Mammary microvascular endothelial cell (primary cell): ENCODE data around the gene PAPPA2. TPM values are rescaled to one million over a fixed set of nuclear protein-coding genes. Genes with fewer than 3 reads are reported as not detected.

Experiments
- total RNA-seq: library from RNA; depleted of rRNA; stranded (reverse); fragments of >200 nt; gene quantifications from 2 replicates; pipeline ENCODE4 v1.2.3, GENCODE V29; 2015

Gene PAPPA2, protein sequence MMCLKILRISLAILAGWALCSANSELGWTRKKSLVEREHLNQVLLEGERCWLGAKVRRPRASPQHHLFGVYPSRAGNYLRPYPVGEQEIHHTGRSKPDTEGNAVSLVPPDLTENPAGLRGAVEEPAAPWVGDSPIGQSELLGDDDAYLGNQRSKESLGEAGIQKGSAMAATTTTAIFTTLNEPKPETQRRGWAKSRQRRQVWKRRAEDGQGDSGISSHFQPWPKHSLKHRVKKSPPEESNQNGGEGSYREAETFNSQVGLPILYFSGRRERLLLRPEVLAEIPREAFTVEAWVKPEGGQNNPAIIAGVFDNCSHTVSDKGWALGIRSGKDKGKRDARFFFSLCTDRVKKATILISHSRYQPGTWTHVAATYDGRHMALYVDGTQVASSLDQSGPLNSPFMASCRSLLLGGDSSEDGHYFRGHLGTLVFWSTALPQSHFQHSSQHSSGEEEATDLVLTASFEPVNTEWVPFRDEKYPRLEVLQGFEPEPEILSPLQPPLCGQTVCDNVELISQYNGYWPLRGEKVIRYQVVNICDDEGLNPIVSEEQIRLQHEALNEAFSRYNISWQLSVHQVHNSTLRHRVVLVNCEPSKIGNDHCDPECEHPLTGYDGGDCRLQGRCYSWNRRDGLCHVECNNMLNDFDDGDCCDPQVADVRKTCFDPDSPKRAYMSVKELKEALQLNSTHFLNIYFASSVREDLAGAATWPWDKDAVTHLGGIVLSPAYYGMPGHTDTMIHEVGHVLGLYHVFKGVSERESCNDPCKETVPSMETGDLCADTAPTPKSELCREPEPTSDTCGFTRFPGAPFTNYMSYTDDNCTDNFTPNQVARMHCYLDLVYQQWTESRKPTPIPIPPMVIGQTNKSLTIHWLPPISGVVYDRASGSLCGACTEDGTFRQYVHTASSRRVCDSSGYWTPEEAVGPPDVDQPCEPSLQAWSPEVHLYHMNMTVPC (N-terminal part only)
- total RNA-seq, result 0.05 and 0.13 TPM in 2 replicates

DNA sequence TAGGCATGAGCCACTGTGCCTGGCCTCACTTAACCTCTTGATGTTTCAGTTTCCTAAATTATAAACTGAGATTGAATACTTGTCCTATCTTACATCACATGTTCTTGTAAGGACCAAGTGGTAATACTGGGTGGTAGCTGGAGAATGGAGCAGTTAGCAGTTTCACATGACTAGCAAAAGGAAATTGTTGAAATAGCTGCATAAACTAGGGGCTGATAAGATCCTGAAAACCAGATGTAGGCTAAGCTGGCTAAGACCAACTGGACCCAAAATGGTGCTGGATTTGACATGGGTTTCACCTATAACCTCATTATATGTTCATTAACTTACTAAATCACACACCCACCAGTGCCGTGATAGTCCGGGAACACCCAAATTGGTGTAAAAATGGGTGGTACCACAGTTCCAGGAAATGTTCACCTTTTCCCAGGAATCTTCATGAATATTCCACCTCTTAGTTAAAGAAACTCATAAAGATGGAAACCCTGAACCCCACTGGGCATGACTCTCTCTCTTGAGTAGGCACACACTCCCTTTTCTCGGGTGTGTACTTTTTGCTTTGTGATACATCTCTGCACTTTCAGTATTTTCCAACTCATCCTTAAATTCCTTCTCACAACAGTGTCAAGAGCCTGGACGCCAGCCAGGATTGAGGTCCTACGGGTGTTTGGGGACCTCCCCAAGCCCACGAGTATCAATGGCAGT, at the start of gene PAPPA2:
TSS of gene PAPPA2 (plus strand) at position 502 of the 705 bp plus-strand sequence. CDS start 93,148 bp downstream, outside the sequence.

